Tracheal epithelial cell (primary cell): ENCODE measurements around the gene VAPA. TPM values are rescaled to one million over a fixed set of nuclear protein-coding genes. Genes with fewer than 3 reads are reported as not detected.

Experiments
- total RNA-seq: library from RNA; depleted of rRNA; stranded (reverse); fragments of >200 nt; gene quantifications from 2 replicates; pipeline ENCODE4 v1.2.1, GENCODE V29; 2014

VAPA gene, protein sequence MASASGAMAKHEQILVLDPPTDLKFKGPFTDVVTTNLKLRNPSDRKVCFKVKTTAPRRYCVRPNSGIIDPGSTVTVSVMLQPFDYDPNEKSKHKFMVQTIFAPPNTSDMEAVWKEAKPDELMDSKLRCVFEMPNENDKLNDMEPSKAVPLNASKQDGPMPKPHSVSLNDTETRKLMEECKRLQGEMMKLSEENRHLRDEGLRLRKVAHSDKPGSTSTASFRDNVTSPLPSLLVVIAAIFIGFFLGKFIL
- 255 and 347 TPM in 2 replicates for total RNA-seq

DNA sequence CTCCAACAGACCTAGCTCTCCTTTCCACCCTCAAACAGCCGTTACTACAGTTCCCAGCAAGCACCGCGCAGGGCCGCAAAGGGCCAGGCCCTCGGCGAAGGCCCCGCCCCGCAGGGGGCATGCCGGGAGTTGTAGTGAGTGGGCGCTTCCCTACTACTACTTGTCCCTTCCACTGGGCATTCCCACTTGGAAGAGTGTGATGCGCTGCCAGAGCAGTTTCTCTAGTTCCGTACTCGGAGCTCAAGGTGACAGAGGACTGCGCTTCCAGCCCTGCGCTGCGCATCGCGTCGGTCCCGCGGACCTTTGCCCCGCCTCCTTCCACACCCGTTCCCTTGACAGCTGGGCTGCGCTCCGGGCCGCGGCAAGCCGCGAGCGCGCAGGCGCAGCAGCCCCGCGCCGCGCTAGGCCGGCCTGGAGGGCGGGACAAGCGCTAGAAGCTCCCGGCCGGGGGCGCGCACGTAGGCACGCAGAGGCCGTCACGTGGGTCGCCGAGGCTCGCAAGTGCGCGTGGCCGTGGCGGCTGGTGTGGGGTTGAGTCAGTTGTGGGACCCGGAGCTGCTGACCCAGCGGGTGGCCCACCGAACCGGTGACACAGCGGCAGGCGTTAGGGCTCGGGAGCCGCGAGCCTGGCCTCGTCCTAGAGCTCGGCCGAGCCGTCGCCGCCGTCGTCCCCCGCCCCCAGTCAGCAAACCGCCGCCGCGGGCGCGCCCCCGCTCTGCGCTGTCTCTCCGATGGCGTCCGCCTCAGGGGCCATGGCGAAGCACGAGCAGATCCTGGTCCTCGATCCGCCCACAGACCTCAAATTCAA, at the start of gene VAPA:
Gene VAPA, plus strand, starts transcription at position 491 of the 808 bp plus-strand sequence. Its CDS starts 241 bp downstream, at position 732.

DNA sequence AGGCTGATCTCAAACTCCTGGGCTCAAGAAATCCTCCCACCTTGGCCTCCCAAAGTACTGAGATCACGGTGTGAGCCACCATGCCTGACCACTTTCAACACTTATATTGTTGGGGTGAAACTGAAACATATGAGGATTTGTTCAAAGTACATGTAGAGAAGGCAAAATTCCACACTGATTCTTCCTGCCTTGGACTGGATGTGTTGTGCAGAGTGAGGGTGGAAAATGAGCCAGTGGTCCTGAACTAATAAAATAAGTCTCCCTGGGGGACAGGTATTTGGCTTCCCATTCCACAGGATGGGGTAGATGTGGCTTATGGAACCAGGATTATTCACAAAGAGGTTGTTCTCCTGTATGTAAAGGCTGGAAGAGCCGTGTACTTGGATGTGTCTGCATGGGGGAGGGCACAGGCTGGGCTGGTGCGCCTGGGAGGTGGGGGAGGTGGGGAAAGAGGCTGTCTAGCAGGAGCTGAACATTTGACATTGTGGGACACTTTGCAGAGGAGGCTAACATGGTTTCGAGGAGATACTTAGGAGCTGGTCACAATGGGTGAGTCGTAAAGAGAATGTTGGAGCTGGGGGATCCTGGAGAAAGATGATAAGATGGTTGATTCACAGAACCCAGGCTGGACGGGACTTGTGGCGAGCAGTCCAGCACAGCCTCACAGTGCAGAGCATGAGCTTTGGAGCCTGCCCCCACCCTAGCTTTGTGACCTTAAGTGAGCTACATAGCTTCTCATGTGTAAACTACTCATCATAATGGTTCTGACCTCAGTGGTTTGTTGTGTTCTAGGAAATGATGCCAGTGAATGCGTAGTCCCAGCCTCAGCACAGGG, 28.4 kb upstream of the VAPA start, which contains the start of gene TXNDC2:
Gene TXNDC2, plus strand, starts transcription at position 804 of the 835 bp plus-strand sequence. CDS start 708 bp downstream, outside the sequence.

Other genes with a start within 250 kb of the VAPA start
- 34.5 and 59.5 TPM in 2 replicates for gene RAB31, start 205.7 kb upstream of the VAPA start, total RNA-seq
- gene TXNDC2, start 28.0 kb upstream of the VAPA start, total RNA-seq = not detected in 2 replicates